GM03348 (cell line): ENCODE data around the gene SLC4A3.
A peak's percentile ranks its signal among the peaks of the same experiment; 100 is the strongest.
"Not testable (repeated sequence)": the region's sequence is repeated elsewhere in the genome, so short reads cannot be mapped to it uniquely, and the experiment has no call there.

Experiments used
- DNase-seq: peaks from one replicate; pipeline ENCODE4 v3.0.0; 2012; ENCODE audit warnings: low spot score

SLC4A3 gene

DNA sequence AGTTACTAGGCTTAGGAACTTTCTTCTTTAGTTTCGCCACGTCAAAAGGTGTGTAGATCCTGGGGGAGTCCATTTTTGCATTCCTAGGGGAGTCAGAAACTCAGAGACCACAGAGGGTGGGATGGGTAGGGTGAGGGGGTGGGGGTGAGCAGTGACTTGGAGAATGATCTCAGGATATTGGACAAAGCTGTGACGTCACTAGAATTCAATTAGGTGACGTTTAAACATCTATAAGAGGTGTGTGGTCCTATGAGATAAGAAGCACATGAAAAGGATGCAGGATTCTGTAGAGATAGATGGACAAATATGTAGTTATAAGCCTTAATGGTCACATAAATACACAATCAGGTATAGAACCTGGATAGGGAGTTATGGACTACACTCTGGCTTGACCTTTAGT, 21.5 kb downstream of the SLC4A3 start:
- no peak for DNase-seq

DNA sequence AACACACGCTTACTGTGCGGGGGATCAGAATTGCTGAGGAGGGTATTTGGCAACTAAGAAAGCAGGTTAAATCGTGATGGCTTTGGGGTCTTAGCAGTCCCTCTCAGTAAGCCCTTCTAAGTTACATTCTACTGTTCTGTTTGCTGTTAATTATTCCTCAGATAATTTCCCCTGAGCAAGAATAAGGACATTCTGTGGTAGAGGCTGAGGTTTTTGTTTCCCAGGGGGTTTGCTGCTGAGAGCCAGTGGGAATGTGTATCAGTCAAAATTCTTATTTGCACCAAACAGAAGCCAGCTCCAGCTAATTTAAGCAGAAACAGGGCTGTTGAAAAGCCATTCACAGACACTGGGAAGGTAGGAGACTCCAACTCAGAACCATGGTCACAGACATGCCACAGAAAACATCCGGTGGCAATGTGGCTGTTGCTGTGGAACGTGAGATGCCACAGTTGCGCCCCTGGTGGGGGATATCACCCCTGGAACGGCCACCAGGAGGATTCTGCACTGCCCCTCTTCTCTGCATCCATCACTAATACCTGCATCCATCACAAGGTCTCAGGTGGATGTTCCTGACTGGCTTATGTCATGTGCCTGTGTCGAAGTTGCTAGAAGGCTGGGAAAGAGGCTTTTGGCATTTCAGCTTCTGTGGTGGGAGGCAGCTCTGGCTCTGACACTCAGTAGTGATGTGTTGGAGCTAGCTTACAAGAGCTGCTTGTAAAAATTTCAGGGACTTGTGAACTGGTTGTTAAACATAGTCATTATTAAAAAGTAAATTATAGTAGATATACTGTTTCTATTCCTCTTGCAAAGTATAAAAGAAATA, 23.2 kb downstream of the SLC4A3 start:
- DNase-seq = no peak

DNA sequence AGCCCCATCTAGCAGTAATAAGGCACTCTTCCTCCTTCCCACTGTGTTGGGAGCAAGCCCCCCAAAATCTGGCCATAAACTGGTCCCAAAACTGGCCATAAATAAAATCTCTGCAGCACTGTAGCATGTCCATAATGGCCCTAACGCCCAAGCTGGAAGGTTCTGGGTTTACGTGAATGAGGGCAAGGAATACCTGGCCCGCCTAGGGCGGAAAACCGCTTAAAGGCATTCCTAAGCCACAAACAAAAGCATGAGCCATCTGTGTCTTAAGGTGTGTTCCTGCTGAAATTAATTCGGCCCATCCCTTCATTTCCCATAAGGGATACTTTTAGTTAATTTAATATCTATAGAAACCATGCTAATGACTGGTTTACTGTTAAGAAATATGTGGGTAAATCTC, 24.2 kb downstream of the SLC4A3 start:
- DNase-seq = not testable (repeated sequence)

- no peak for DNase-seq
Observed at GRCh38 chr2:219656526-219656925, 29.1 kb downstream of the SLC4A3 start.

GRCh38 chr2:219658196-219658846, 30.9 kb downstream of the SLC4A3 start:
- peak; percentile 65 for DNase-seq

DNA sequence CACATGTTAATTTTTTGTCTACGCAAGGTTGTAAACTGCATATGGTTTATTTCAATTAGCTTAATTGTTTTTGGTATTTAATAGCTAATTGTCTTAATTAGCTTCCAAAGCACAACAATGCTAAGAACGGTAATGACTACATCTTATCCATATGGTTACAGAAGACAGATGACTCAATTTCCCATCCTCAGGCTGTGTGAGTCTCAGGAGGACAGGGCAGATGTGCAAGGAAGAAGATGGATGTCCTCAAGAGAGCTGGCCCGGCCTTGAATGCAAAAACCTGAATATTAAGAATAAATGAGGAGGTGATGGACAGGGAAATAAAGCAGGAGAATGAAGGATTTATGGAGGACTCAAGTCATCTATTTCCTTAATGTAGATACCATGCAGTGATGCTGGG, 31.4 kb downstream of the SLC4A3 start:
- no peak for DNase-seq

- no peak for DNase-seq
Observed at GRCh38 chr2:219661197-219661954, 33.9 kb downstream of the SLC4A3 start.

GRCh38 chr2:219661955-219662395, 34.5 kb downstream of the SLC4A3 start:
- peak; percentile 35 for DNase-seq

- no peak for DNase-seq
Observed at GRCh38 chr2:219662566-219662965, 35.1 kb downstream of the SLC4A3 start.

DNA sequence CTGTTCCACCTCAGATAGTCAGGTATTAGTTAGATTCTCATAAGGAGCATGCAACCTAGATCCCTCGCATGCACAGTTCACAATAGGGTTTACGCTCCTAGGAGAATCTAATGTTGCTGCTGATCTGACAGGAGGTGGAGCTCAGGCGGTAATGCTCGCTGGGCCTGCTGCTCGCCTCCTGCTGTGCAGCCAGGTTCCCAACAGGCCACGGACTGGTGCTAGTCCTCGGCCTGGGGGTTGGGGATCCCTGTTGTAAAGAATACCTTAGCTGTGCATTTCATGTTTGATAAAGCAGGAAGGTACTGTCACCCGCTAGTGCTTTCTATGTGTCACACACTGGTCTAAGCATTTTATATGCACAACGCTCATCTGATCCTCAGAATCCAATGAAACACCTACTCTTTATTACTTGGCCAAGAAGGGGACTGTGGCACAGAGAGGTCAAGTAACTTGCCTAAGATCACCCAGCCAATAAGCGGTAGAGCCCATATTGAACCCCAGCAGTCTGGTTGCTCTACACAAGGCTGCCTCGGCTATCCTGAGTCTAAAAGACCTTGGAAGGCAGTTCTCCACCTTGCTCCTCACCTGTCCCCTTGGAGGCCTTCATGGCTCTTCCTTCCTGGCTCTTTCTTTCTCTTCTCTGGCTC, 35.8 kb downstream of the SLC4A3 start:
- DNase-seq = no peak

GRCh38 chr2:219664041-219664440, 36.6 kb downstream of the SLC4A3 start:
- no peak for DNase-seq

DNA sequence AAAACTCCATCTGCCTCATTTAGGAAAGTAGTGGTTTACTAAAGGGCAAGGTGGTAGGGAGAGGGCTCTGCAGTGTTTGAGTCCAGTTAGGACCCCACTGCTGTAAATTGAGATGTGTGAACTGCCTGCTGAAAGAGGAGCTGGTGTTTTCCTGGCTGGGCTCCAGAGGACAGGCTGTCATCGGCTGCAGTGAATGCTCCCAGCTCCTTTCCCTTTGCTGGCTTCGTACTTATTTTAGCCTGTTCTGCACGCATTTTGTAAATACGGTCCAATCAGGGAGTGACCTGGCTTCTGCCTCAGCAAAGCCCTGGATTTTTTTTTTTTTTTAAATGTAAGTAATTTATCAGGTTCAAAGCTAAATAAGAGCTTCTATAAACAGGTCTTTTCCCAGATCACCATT, 37.5 kb downstream of the SLC4A3 start:
- no peak for DNase-seq

DNA sequence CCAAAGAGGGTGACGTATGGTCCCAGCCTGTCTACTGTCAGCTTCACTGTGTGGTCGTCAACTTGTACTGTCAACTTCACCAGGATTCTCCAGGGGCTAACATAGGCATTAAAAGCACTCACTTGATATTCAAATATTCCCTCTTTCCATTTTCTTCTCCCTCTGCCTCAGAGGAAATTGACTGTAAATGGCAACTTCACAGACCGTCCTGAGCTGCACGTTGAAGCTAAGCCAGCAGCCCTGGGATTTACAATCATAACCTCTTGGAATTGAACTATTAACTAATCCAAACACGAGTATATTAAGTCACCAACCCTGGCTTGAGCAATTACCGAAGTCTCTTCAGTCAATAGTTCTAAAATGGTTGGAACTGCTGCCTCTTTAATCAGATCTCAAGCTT, 38.5 kb downstream of the SLC4A3 start:
- no peak for DNase-seq

GRCh38 chr2:219668316-219668715, 40.9 kb downstream of the SLC4A3 start:
- DNase-seq = no peak

DNA sequence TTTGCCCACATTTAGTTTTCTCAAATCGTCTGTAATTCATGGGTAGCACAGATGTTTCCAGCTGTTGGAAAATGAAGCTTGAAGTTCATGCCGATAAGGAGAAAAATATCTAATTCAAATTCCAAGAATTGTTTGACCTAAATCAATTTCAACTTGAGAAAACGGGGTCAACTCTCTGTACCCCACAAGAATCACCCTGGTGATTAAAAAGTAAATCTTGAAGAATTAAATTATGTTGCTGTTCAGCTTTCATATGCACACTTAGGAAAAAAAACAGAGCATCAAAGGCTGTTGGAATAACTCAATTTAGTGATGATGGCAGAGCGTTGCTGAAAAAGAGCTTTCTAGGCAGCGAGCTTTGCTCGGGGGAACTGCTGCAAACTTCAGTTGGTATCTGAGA, 43.0 kb downstream of the SLC4A3 start:
- no peak for DNase-seq

GRCh38 chr2:219671279-219671678, 43.8 kb downstream of the SLC4A3 start:
- DNase-seq = no peak

DNA sequence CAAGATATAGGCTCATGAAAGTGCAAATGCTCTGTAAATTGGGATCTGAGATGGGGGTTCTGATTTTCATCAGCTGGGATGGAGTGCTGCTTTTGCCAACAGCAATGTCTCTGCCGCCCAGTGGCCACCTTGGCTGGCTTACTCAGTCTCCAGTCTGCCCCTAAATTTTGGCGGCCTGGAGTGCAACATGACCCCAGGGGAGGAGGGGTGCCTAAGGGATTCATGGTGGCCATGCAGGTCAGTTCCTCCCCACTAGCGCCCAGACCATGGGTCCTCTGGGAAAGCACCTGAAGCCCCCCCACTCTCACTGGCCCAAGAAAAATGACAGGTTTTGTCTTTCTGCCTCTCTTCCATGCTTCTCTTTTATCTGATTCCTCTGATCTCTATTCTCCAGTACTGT, 45.0 kb downstream of the SLC4A3 start:
- no peak for DNase-seq

DNA sequence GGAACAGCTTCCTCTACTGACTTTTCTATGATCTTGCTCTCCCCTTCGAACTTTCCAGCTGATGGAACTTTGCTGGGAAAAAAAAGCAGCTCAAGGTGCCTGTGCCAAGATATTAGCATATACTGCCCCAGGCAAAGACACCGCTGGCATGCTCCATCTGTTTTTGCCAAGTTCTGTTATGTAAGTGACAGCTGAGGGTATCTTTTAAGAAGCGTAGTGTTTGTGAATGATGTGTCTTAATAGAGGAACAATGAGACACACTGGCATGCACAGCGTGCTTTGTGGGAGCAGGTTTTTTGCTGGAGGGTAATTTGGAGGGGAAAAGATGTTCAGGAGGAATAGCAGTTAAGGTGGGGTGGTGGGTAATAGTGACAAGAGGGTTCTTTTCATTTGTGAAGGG, 47.8 kb downstream of the SLC4A3 start:
- DNase-seq = no peak

- DNase-seq = no peak
Observed at GRCh38 chr2:219676586-219676985, 49.2 kb downstream of the SLC4A3 start.

DNA sequence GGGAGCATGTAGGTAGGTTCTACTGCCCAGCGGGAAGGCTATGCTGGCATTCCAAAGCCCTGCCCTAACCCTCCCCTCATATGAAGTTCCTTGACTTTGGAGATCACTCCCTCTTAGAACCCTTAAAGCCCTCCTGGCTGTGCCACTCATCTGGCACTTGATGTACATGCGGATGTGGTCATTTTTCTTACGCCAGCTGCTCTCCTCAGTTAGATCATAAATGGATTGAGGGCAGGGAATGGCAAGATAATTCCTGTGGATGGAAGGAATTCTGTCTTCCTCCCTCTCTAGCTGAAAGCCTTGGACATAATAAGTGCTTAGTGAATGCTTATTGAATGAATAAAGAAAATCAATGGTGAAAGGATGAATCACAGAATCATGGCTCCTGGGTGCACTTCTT, 51.6 kb downstream of the SLC4A3 start:
- DNase-seq = no peak

GRCh38 chr2:219679571-219679970, 52.1 kb downstream of the SLC4A3 start:
- no peak for DNase-seq

DNA sequence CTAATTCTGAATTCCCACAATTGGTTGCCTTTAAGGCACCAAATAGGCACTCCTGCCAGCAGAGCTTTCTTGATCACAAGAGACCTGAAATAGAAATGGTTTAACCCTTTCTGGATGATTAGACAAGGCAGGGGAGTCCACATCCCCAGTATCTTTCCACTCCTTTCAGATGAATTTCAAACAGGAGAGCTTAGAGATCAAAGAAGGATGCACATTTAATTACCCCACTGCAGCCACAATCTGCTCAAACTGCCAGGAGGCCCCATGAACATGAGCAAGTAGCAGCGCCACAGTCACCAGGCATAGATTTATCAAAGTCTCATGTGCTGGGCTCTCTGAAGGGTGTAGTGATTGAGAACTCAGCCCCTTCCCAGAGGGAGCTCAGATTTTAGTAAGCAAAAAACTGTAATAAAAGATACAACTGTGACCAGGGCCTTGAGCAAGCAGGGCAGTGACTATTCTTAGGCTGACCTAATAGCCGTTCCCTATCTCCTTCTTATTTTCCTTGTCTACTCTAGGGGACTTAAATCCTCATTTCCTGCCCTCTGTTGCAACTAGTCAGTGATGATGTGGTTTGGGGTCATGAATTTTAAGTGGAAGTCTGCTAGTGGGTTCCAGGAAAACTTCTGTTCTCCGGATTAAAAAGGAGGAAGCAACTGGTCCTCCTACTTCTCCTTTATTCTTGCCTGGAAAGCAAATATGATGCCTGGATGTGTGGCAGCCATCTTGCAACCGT, 53.7 kb downstream of the SLC4A3 start:
- no peak for DNase-seq
